ENCODE results near the gene SRSF4. TPM values are rescaled to one million over a fixed set of nuclear protein-coding genes. Genes with fewer than 3 reads are reported as not detected.
"Not testable (repeated sequence)": the region's sequence is repeated elsewhere in the genome, so short reads cannot be mapped to it uniquely, and the experiment has no call there.

The SRSF4 gene
- total and polyA plus RNA-seq, 9 donors = 55.2 to 135 (median 88.2) TPM

DNA sequence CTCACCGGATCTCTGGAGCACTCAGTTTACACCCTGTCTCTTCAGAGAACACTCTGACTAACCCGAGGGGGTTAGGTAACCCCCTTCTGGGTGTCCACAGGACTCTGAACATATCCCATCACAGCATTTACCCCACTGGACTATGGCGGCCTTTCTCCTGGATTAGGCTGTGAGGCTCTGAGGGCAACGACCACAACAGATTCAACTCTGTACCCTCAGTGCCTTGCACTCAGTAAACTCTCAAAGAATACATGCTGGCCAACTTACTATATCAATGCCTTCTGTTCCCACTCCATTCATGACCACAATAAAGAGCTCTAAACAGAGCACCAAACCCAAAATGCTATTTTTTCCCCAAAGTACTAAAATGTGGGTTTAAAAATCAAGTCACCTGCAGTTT is 43.7 kb upstream of the SRSF4 start:
- 90 to 93% (median 91%) methylated on average over 4 of the region's 4 CpGs for WGBS, 3 donors
- Histone ChIP-seq H3K4me1 (ENCODE audit: insufficient read depth) (peaks cover 2% of the 10 kb centered on the region), H3K36me3 (no peaks in the 10 kb centered on the region), H3K4me3 (no peak overlapping the region), H3K27ac (no peak overlapping the region), H3K27me3 (no peaks in the 10 kb centered on the region), H3K9me3 (no peaks in the 10 kb centered on the region)
- intact Hi-C loops (cut with DNase I) = no loop called here
- no peak for DNase-seq
- TF ChIP-seq, protein P1, sequence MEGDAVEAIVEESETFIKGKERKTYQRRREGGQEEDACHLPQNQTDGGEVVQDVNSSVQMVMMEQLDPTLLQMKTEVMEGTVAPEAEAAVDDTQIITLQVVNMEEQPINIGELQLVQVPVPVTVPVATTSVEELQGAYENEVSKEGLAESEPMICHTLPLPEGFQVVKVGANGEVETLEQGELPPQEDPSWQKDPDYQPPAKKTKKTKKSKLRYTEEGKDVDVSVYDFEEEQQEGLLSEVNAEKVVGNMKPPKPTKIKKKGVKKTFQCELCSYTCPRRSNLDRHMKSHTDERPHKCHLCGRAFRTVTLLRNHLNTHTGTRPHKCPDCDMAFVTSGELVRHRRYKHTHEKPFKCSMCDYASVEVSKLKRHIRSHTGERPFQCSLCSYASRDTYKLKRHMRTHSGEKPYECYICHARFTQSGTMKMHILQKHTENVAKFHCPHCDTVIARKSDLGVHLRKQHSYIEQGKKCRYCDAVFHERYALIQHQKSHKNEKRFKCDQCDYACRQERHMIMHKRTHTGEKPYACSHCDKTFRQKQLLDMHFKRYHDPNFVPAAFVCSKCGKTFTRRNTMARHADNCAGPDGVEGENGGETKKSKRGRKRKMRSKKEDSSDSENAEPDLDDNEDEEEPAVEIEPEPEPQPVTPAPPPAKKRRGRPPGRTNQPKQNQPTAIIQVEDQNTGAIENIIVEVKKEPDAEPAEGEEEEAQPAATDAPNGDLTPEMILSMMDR (IDR thresholded peaks at IDR 0.05) = no peak
- TF ChIP-seq POLR2A (IDR thresholded peaks at IDR 0.05) (no peak), EP300 (IDR thresholded peaks at IDR 0.05) (no peak)

- no peak overlapping the region for H3K27ac ChIP-seq
- intact Hi-C loops (cut with DNase I) = no loop called here
- DNase-seq = no peak
- H3K4me3 ChIP-seq = no peak overlapping the region
- H3K36me3 ChIP-seq = no peaks in the 10 kb centered on the region
- WGBS, 3 donors = 84 to 88% (median 86%) methylated on average over 5 of the region's 5 CpGs
- TF ChIP-seq POLR2A (IDR thresholded peaks at IDR 0.05) (no peak), EP300 (IDR thresholded peaks at IDR 0.05) (no peak)
- TF ChIP-seq, protein P1 (IDR thresholded peaks at IDR 0.05) = no peak
- H3K4me1 ChIP-seq (ENCODE audit: insufficient read depth) = no peaks in the 10 kb centered on the region
- H3K9me3 ChIP-seq = no peaks in the 10 kb centered on the region
- H3K27me3 ChIP-seq = no peaks in the 10 kb centered on the region
These were observed 42.7 kb upstream of the SRSF4 start for GRCh38 chr1:29224356-29224837.

DNA sequence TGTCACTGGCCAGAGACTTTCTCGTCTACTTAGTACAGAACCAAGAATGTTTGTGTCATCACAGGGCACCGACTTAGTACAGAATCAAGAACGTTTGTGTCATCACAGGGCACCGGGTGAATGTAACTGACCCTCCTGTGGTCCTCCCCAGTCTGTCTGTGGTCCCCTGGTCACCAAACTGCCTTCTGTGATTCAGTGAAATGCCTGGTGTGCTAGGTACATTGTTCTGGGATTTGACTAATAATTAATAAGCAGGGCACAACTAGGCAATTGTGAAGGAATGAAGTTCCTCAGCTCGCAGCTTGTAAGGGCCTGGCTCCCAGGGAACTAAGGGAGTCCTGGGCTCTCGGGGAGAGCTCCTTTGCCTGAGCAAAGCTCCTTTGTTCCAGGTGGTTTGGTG is 41.8 kb upstream of the SRSF4 start:
- no peak overlapping the region for H3K4me3 ChIP-seq
- H3K27me3 ChIP-seq = no peaks in the 10 kb centered on the region
- no peak for DNase-seq
- 77 to 87% (median 83%) methylated on average over 6 of the region's 6 CpGs for WGBS, 3 donors
- no peaks in the 10 kb centered on the region for H3K9me3 ChIP-seq
- TF ChIP-seq, protein P1 (IDR thresholded peaks at IDR 0.05) = no peak
- TF ChIP-seq POLR2A (IDR thresholded peaks at IDR 0.05) = no peak
- no peak for TF ChIP-seq EP300 (IDR thresholded peaks at IDR 0.05)
- intact Hi-C loops (cut with DNase I) = no loop called here
- no peaks in the 10 kb centered on the region for H3K36me3 ChIP-seq
- H3K4me1 ChIP-seq (ENCODE audit: insufficient read depth) = no peaks in the 10 kb centered on the region
- H3K27ac ChIP-seq = no peak overlapping the region

DNA sequence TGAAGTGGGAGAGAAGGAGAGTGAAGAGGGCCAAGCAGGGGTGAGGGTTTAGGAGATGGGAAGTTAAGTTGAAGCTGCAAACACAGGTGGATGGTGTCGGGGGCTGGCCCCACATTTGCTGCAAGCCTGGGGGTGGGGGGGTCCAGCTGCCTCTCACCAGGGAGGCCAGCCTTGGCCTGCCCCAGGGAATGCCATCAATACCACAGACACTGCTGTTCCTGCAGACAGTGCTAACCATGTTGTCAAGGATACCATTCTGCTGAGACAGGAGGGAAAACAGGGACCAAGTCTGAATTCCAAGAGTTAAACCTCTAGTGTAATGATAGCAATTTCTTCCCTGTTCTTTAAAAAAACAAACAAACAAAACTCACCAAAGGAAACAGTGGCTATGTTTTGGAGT is 41.0 kb upstream of the SRSF4 start:
- no peaks in the 10 kb centered on the region for H3K36me3 ChIP-seq
- no peaks in the 10 kb centered on the region for H3K4me1 ChIP-seq (ENCODE audit: insufficient read depth)
- H3K4me3 ChIP-seq = no peak overlapping the region
- H3K9me3 ChIP-seq = no peaks in the 10 kb centered on the region
- H3K27me3 ChIP-seq = no peaks in the 10 kb centered on the region
- no peak for DNase-seq
- no peak overlapping the region for H3K27ac ChIP-seq
- intact Hi-C loops (cut with DNase I) = no loop called here
- 85 to 94% (median 88%) methylated on average over 1 of the region's 1 CpG for WGBS, 3 donors
- TF ChIP-seq, protein P1 (IDR thresholded peaks at IDR 0.05) = no peak

- intact Hi-C loops (cut with DNase I); H3K27ac ChIP-seq; H3K36me3 ChIP-seq; DNase-seq; H3K4me1 ChIP-seq (ENCODE audit: insufficient read depth); H3K9me3 ChIP-seq; H3K4me3 ChIP-seq; H3K27me3 ChIP-seq: not testable (repeated sequence)
- WGBS, 3 donors = 83 to 84% (median 83%) methylated on average over 6 of the region's 6 CpGs
These were observed 40.6 kb upstream of the SRSF4 start for GRCh38 chr1:29222260-29222659.

All from ovary (tissue), 9 donors.